Natural killer cell (primary cell): ENCODE measurements around the gene HAAO. TPM values are rescaled to one million over a fixed set of nuclear protein-coding genes. Genes with fewer than 3 reads are reported as not detected.

Experiments used
- ATAC-seq, 3 donors: fragments of 150-1000 bp in 2 of 3; fragments of 200-7000 bp in 1 of 3; cut with Tn5 transposase; 1 replicate in 1 of 3; 2 replicates in 2 of 3; pipeline ENCODE4 v1.10.0; 2021; ENCODE audit warnings: mild to moderate bottlenecking in 2 of 3, moderate library complexity in 2 of 3
- DNase-seq, 2 donors: peaks; one replicate each; pipeline versions ENCODE4 v3.0.0 to v3.0.0-alpha.2; 2013 to 2021; ENCODE audit warnings: mixed read lengths in 1 of 2
- H3K27ac ChIP-seq: one replicate; pipeline ENCODE4 v1.5.1; 2013; ENCODE audit warnings: mild to moderate bottlenecking, low read length
- H3K27me3 ChIP-seq: one replicate; pipeline ENCODE4 v1.6.1; 2013; ENCODE audit warnings: low read length; ENCODE audit not compliant: control insufficient read depth, insufficient read depth
- H3K36me3 ChIP-seq: one replicate; pipeline ENCODE4 v1.6.1; 2013; ENCODE audit warnings: low read length; ENCODE audit not compliant: control insufficient read depth, insufficient read depth
- H3K4me1 ChIP-seq: one replicate; pipeline ENCODE4 v1.6.1; 2013; ENCODE audit warnings: low read length; ENCODE audit not compliant: control insufficient read depth, insufficient read depth
- H3K4me3 ChIP-seq: one replicate; pipeline ENCODE4 v1.5.1; 2013; ENCODE audit warnings: low read length
- H3K9me3 ChIP-seq: one replicate; pipeline ENCODE4 v1.6.1; 2013; ENCODE audit warnings: low read length; ENCODE audit not compliant: control insufficient read depth, insufficient read depth
- H3K27ac Mint-ChIP-seq, 2 donors: one replicate each; pipeline ENCODE4 v1.8.0; 2022; ENCODE audit warnings: mild to moderate bottlenecking in 2 of 2, mixed read lengths in 2 of 2, moderate library complexity in 1 of 2
- H3K27me3 Mint-ChIP-seq, 2 donors: one replicate each; pipeline ENCODE4 v1.8.0; 2022; ENCODE audit warnings: low read depth in 2 of 2, mixed read lengths in 2 of 2
- H3K36me3 Mint-ChIP-seq: one replicate; pipeline ENCODE4 v1.8.0; 2022; ENCODE audit warnings: mixed read lengths
- H3K4me1 Mint-ChIP-seq, 2 donors: one replicate each; pipeline ENCODE4 v1.8.0; 2022; ENCODE audit warnings: mixed read lengths in 2 of 2
- H3K4me3 Mint-ChIP-seq: one replicate; pipeline ENCODE4 v1.8.0; 2022; ENCODE audit warnings: mild to moderate bottlenecking, moderate library complexity, mixed read lengths
- H3K9me3 Mint-ChIP-seq, 2 donors: one replicate each; pipeline ENCODE4 v1.8.0; 2022; ENCODE audit warnings: mixed read lengths in 2 of 2
- WGBS: methylation state at CpG from one replicate; pipeline ENCODE4 v1.1.7; 2013; ENCODE audit warnings: missing lambda C conversion rate; ENCODE audit not compliant: insufficient coverage; 5-methylcytosine and 5-hydroxymethylcytosine counted together
- intact Hi-C: fragments of 100-400 bp; cut with micrococcal nuclease; formaldehyde crosslinking; loops from one replicate; pipeline ENCODE4 v1.14.2; 2022
- total RNA-seq, 4 donors: library from RNA; stranded (reverse); fragments of 120-200 nt in 1 of 4; gene quantifications; one replicate each; pipeline versions ENCODE4 v1.2.3 to v1.2.4, GENCODE V29; 2013 to 2022
- TF ChIP-seq, protein P1 (sequence below): fragments of 200-600 bp; IDR thresholded peaks from one replicate; pipeline ENCODE4 v1.8.0; 2022; ENCODE audit warnings: antibody characterized with exemption

Gene HAAO
- total RNA-seq, 3 donors from 2014 or later (not counting 1 experiment from before 2014, with no cell fraction given): 0.35 to 1.3 (median 0.68) TPM

DNA sequence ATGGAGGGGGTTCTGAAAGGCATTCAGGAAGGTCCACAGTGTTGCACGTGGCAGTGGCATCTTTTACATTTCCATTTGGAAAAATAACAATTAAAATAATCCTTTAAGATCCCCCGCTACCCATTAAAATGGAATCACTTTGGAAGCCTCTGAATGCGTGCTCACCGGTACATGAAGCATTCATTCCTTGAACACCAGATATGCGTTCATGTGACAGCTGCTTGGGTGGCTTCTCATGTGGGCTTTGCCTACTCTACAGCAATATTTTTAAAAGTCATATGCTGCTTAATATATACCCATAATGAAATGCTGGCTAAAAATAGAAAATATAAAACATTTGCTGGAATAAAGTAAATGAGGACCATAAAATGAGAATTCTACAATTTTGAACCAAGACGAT is 14.4 kb upstream of the HAAO start:
- no peak for DNase-seq
- H3K4me1 ChIP-seq: peaks cover 19% of the 10 kb centered on the region
- no peaks in the 10 kb centered on the region for H3K9me3 ChIP-seq
- H3K27ac ChIP-seq: no peak overlapping the region
- H3K4me3 Mint-ChIP-seq: no peak overlapping the region
- ATAC-seq: no peak
- WGBS: 93% methylated on average over 6 of the region's 6 CpGs
- TF ChIP-seq, protein P1, sequence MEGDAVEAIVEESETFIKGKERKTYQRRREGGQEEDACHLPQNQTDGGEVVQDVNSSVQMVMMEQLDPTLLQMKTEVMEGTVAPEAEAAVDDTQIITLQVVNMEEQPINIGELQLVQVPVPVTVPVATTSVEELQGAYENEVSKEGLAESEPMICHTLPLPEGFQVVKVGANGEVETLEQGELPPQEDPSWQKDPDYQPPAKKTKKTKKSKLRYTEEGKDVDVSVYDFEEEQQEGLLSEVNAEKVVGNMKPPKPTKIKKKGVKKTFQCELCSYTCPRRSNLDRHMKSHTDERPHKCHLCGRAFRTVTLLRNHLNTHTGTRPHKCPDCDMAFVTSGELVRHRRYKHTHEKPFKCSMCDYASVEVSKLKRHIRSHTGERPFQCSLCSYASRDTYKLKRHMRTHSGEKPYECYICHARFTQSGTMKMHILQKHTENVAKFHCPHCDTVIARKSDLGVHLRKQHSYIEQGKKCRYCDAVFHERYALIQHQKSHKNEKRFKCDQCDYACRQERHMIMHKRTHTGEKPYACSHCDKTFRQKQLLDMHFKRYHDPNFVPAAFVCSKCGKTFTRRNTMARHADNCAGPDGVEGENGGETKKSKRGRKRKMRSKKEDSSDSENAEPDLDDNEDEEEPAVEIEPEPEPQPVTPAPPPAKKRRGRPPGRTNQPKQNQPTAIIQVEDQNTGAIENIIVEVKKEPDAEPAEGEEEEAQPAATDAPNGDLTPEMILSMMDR: no peak
- no peak overlapping the region for H3K4me3 ChIP-seq
- H3K9me3 Mint-ChIP-seq: no peaks in the 10 kb centered on the region
- no peaks in the 10 kb centered on the region for H3K27me3 ChIP-seq
- no peaks in the 10 kb centered on the region for H3K36me3 Mint-ChIP-seq
- no peaks in the 10 kb centered on the region for H3K36me3 ChIP-seq
- H3K27ac Mint-ChIP-seq: no peak overlapping the region
- H3K4me1 Mint-ChIP-seq: peaks cover 12% of the 10 kb centered on the region in 2 donors
- peaks cover 13 to 33% of the 10 kb centered on the region in 2 donors for H3K27me3 Mint-ChIP-seq
- intact Hi-C loops: no loop called here

DNA sequence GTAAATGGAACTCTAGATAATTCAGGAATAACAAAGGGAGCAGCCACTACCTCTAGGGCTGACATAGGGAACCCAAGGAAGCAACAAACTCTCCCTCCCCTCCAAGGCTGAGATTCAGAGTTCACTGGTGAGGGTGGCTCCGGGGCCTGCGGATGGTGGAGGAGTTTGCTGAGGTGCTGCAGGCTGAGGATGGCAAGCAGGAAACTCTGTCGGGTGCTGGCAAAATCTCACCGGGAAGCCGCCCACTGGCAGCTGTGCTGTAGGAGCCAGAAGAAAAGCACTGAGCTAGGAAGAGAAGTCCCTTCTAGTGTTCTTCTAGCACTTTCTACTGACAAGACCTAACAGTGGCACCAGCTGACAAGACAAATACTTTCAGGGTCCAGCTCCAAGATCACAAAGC is 12.5 kb upstream of the HAAO start:
- intact Hi-C loops: no loop called here
- Histone ChIP-seq H3K36me3 (no peaks in the 10 kb centered on the region), H3K4me3 (no peak overlapping the region), H3K27me3 (no peaks in the 10 kb centered on the region), H3K4me1 (peaks cover 6% of the 10 kb centered on the region), H3K9me3 (no peaks in the 10 kb centered on the region), H3K27ac (no peak overlapping the region)
- no peak overlapping the region for H3K27ac Mint-ChIP-seq
- no peak overlapping the region for H3K4me3 Mint-ChIP-seq
- H3K36me3 Mint-ChIP-seq: no peaks in the 10 kb centered on the region
- peaks cover 0 to 5% of the 10 kb centered on the region in 2 donors for H3K4me1 Mint-ChIP-seq
- TF ChIP-seq, protein P1: no peak
- DNase-seq (no peak), ATAC-seq (no peak)
- WGBS: 76% methylated on average over 5 of the region's 5 CpGs
- peaks cover 12 to 33% of the 10 kb centered on the region in 2 donors for H3K27me3 Mint-ChIP-seq
- H3K9me3 Mint-ChIP-seq: no peaks in the 10 kb centered on the region

DNA sequence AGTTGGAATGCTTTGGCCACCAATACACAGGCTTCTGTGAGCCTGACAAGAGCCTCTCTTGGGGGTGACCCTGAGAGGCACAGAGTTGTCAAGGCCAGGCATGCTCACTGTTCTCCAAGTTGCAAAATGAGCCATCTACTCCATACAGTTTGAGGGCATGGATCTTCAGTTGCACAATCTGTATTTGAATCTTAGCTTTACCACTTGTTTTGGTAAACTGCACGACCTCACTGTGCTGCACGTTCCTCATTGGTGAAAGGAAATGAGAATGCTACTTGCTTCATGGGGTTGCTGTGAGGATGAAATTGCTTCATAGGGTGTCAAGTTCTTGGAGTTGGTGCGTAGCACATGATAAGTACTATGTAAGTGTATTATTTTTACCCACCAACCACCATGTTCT is 12.0 kb upstream of the HAAO start:
- Histone ChIP-seq H3K36me3 (no peaks in the 10 kb centered on the region), H3K27ac (no peak overlapping the region), H3K27me3 (no peaks in the 10 kb centered on the region), H3K4me3 (no peak overlapping the region), H3K9me3 (no peaks in the 10 kb centered on the region), H3K4me1 (peaks cover 4% of the 10 kb centered on the region)
- no peak overlapping the region for H3K4me3 Mint-ChIP-seq
- DNase-seq (no peak), ATAC-seq (peak in 1 of 3 donors; percentile 58)
- 41% methylated on average over 2 of the region's 3 CpGs for WGBS
- TF ChIP-seq, protein P1: no peak
- peaks cover 12 to 33% of the 10 kb centered on the region in 2 donors for H3K27me3 Mint-ChIP-seq
- H3K36me3 Mint-ChIP-seq: no peaks in the 10 kb centered on the region
- H3K4me1 Mint-ChIP-seq: peaks cover 0 to 5% of the 10 kb centered on the region in 2 donors
- intact Hi-C loops: no loop called here
- H3K27ac Mint-ChIP-seq: no peak overlapping the region
- no peaks in the 10 kb centered on the region for H3K9me3 Mint-ChIP-seq

DNA sequence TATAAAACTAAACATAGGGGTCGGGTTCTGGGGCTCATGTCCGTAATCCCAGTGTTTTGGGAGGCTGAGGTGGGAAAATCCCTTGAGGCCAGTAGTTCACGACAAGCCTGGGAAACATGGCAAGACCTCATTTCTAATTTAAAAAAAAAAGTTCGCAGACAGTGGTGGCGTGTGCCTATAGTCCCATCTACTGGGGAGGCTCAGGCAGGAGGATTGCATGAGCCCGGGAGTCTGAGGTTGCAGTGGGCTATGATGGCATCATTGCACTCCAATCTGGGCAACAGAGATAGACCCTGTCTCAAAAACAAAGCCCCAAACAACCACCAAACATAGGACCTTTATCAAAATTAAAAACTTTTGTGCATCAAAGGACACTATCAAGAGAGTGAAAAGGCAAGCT is 9.8 kb upstream of the HAAO start:
- 93% methylated on average over 6 of the region's 6 CpGs for WGBS
- H3K9me3 Mint-ChIP-seq: no peaks in the 10 kb centered on the region
- intact Hi-C loops: no loop called here

More for the DNA sequence above, 9.8 kb upstream of the HAAO start:
- H3K4me1 ChIP-seq: no peaks in the 10 kb centered on the region
- H3K9me3 ChIP-seq: no peaks in the 10 kb centered on the region
- Mint-ChIP-seq H3K4me1 (no peaks in the 10 kb centered on the region), H3K36me3 (no peaks in the 10 kb centered on the region), H3K27me3 (peaks cover 12 to 33% of the 10 kb centered on the region in 2 donors), H3K4me3 (no peak overlapping the region), H3K27ac (no peak overlapping the region)
- H3K27ac ChIP-seq: no peak overlapping the region
- TF ChIP-seq, protein P1: no peak
- no peaks in the 10 kb centered on the region for H3K27me3 ChIP-seq
- H3K36me3 ChIP-seq: no peaks in the 10 kb centered on the region
- DNase-seq (no peak), ATAC-seq (no peak)
- H3K4me3 ChIP-seq: no peak overlapping the region
